ENCODE data around the gene ITGA2. TPM values are rescaled to one million over a fixed set of nuclear protein-coding genes. Genes with fewer than 3 reads are reported as not detected.

The ITGA2 gene
- total RNA-seq, 1 experiment from 2014 or later = 32.0 TPM

Other genes with a start within 250 kb of the ITGA2 start
- 7.6 and 8.6 TPM in 2 replicates for gene ITGA1, start 201.4 kb upstream of the ITGA2 start, total RNA-seq (2014; rRNA removed; shearing (Covaris generic))
- gene PELO, start 201.4 kb upstream of the ITGA2 start, total RNA-seq (2014; rRNA removed; shearing (Covaris generic)) = 26.4 and 28.1 TPM in 2 replicates
- gene MOCS2, start 120.4 kb downstream of the ITGA2 start, total RNA-seq (2014; rRNA removed; shearing (Covaris generic)) = 97.1 and 117 TPM in 2 replicates